Ovary (tissue), 9 donors: ENCODE measurements around the gene LMF2. TPM values are rescaled to one million over a fixed set of nuclear protein-coding genes. Genes with fewer than 3 reads are reported as not detected.

Source experiments
- DNase-seq, 5 donors: peaks; one replicate each; pipeline ENCODE4 v3.0.0-alpha.2; 2019 to 2020
- H3K27ac ChIP-seq, 2 donors: fragments of 200-600 bp; one replicate each; pipeline versions ENCODE4 v1.5.1 to v1.8.0; 2019 to 2022
- H3K27me3 ChIP-seq: fragments of 200-600 bp; one replicate; pipeline ENCODE4 v1.8.0; 2022
- H3K36me3 ChIP-seq: fragments of 200-600 bp; sonication (generic); one replicate; pipeline ENCODE4 v1.5.1; 2019
- H3K4me1 ChIP-seq: one replicate; pipeline ENCODE4 v1.8.1; 2013; ENCODE audit warnings: mild to moderate bottlenecking, moderate library complexity; ENCODE audit not compliant: insufficient read depth
- H3K4me3 ChIP-seq: fragments of 200-600 bp; sonication (generic); one replicate; pipeline ENCODE4 v1.5.1; 2017
- H3K9me3 ChIP-seq, 2 donors: fragments of 200-600 bp in 1 of 2; sonication (generic) in 1 of 2; one replicate each; pipeline versions ENCODE4 v1.5.1 to v1.8.1; 2013 to 2019; ENCODE audit warnings: mild to moderate bottlenecking in 1 of 2, moderate library complexity in 1 of 2
- EP300 ChIP-seq: sonication (generic); formaldehyde crosslinking; IDR thresholded peaks from one replicate; pipeline ENCODE4 v1.6.1; 2017; ENCODE audit warnings: antibody characterized with exemption
- POLR2A ChIP-seq: fragments of 450-650 bp; IDR thresholded peaks from one replicate; pipeline ENCODE4 v1.6.1; 2017; ENCODE audit warnings: antibody characterized with exemption, mild to moderate bottlenecking, moderate library complexity
- WGBS, 3 donors: extraction: QIAGEN DNeasy Blood & Tissue Kit in 1 of 3; methylation state at CpG; one replicate each; pipeline versions ENCODE4 v1.1.5 to v1.1.7; 2013 to 2017; 5-methylcytosine and 5-hydroxymethylcytosine counted together
- intact Hi-C, 4 donors: fragments of 100-400 bp; cut with DNase I; formaldehyde crosslinking; loops; one replicate each; pipeline versions ENCODE4 v1.11.0 to v1.15.1; 2022 to 2023
- polyA plus RNA-seq, 2 donors: library from polyadenylated mRNA; stranded (reverse); fragments of 200-250 nt in 1 of 2; fragments of 350-450 nt in 1 of 2; fragmentation: Illumina TruSeq in 1 of 2; extraction: RNeasy Lipid Tissue Mini Kit (QIAGEN cat#74804) in 1 of 2; gene quantifications; one replicate each; pipeline ENCODE4 v1.2.3, GENCODE V29; 2013 to 2014
- total RNA-seq, 7 donors: library from RNA; depleted of rRNA in 2 of 7; stranded (reverse); fragments of >200 nt in 2 of 7; fragmentation: NEBNext Ultra II Directional in 3 of 7; extraction: Animal tissue kit (Norgen Biotek cat#: 25700) in 3 of 7; gene quantifications; one replicate each; pipeline versions ENCODE4 v1.1.0 to v1.2.4, GENCODE V29; 2016 to 2023
- TF ChIP-seq, protein P1 (sequence below), 3 donors: fragments of 450-650 bp in 2 of 3; fragments of 200-600 bp in 1 of 3; IDR thresholded peaks; one replicate each; pipeline versions ENCODE4 v1.5.1 to v1.8.0; 2016 to 2022; ENCODE audit warnings: antibody characterized with exemption in 3 of 3, mild to moderate bottlenecking in 1 of 3
- donor health status: DM: no; HTN: no; CAD: no; lungs with moderate emphysema.
- donor health status: DM: no; HTN: no; CAD: no.
- donor health status: Bipolar disorder and iron deficiency.
- donor health status: DM: yes; HTN: yes; CAD: no.
- donor health status: DM: no; HTN: no; CAD: no.
- donor health status: DM: yes; HTN: yes; CAD: no.

LMF2 gene
- total and polyA plus RNA-seq, 9 donors = 1.5 to 76.6 (median 52.3) TPM

GRCh38 chr22:50502628-50503474 is 4.7 kb downstream of the LMF2 start:
- intact Hi-C loops = loop anchor here in 1 of 4 donors (10.0 kb wide), 1 partner anchor 258 kb away; the partner anchor contains the start of gene TUBGCP6

DNA sequence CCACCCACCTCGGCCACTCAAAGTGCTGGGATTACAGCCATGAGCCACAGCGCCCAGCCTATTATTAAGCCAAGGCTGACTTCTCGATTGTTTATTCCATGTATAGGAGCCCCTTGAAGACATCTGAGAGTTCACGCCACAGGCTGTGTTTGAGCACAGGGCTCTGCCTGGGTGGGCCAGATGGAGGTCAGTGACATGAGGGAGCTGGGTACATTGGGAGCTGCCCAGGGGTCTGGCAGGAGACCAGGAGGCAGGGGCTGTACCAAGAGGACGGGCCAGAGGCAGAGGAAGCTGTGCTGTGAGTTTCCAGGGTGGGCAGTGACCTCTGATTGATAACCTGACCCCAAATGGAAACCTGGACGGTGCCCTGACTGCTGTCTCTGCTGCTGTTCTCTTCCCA is 5.4 kb downstream of the LMF2 start:
- Histone ChIP-seq H3K27me3 (no peaks in the 10 kb centered on the region), H3K4me3 (no peak overlapping the region), H3K4me1 (peaks cover 12% of the 10 kb centered on the region), H3K9me3 (no peaks in the 10 kb centered on the region), H3K27ac (no peak overlapping the region), H3K36me3 (no peaks in the 10 kb centered on the region)
- intact Hi-C loops = loop anchor here in 1 of 4 donors (10.0 kb wide), 1 partner anchor 257 kb away; the partner anchor contains the start of gene TUBGCP6
- WGBS, 3 donors = 73 to 80% (median 80%) methylated on average over 6 of the region's 6 CpGs
- TF ChIP-seq, protein P1, sequence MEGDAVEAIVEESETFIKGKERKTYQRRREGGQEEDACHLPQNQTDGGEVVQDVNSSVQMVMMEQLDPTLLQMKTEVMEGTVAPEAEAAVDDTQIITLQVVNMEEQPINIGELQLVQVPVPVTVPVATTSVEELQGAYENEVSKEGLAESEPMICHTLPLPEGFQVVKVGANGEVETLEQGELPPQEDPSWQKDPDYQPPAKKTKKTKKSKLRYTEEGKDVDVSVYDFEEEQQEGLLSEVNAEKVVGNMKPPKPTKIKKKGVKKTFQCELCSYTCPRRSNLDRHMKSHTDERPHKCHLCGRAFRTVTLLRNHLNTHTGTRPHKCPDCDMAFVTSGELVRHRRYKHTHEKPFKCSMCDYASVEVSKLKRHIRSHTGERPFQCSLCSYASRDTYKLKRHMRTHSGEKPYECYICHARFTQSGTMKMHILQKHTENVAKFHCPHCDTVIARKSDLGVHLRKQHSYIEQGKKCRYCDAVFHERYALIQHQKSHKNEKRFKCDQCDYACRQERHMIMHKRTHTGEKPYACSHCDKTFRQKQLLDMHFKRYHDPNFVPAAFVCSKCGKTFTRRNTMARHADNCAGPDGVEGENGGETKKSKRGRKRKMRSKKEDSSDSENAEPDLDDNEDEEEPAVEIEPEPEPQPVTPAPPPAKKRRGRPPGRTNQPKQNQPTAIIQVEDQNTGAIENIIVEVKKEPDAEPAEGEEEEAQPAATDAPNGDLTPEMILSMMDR (IDR thresholded peaks at IDR 0.05) = no peak
- TF ChIP-seq POLR2A = no peak
- no peak for TF ChIP-seq EP300
- DNase-seq = peak in 1 of 5 donors; percentile 21

More at GRCh38 chr22:50502628-50503474, 4.7 kb downstream of the LMF2 start:
- H3K4me1 ChIP-seq = peaks cover 12% of the 10 kb centered on the region
- 75 to 83% (median 76%) methylated on average over 21 to 24 of the region's 24 CpGs for WGBS, 3 donors
- H3K27ac ChIP-seq = no peak overlapping the region
- no peaks in the 10 kb centered on the region for H3K27me3 ChIP-seq
- TF ChIP-seq, protein P1 (IDR thresholded peaks at IDR 0.05) = no peak
- no peaks in the 10 kb centered on the region for H3K36me3 ChIP-seq
- H3K9me3 ChIP-seq = no peaks in the 10 kb centered on the region
- H3K4me3 ChIP-seq = no peak overlapping the region
- peak in 1 of 5 donors; percentile 24 for DNase-seq

DNA sequence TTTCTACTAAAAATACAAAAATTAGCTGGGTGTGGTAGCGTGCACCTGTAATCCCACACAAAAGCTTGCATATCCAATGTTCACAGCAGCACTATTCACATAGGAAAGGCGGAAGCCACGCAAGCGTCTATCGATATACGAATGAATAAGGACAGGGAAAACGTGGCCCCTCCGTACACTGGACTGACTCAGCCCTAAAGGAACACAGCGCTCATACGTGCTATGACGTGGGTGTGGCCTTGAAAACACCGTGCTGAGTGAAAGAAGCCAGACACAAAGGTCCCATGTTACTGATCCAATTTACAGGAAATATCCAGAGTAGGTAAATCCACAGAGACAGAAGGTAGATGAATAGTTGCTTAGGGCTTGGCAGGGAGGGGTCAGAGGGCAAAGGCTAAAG is 7.0 kb downstream of the LMF2 start:
- H3K4me3 ChIP-seq = no peak overlapping the region
- H3K9me3 ChIP-seq = no peaks in the 10 kb centered on the region
- H3K27me3 ChIP-seq = no peaks in the 10 kb centered on the region
- DNase-seq = no peak
- WGBS, 3 donors = 79 to 86% (median 85%) methylated on average over 12 of the region's 12 CpGs
- TF ChIP-seq POLR2A (no peak), EP300 (no peak)
- TF ChIP-seq, protein P1 (IDR thresholded peaks at IDR 0.05) = no peak
- intact Hi-C loops = loop anchor here in 1 of 4 donors (10.0 kb wide), 1 partner anchor 256 kb away; the partner anchor contains the start of gene TUBGCP6
- H3K4me1 ChIP-seq = no peaks in the 10 kb centered on the region
- no peaks in the 10 kb centered on the region for H3K36me3 ChIP-seq
- no peak overlapping the region for H3K27ac ChIP-seq

GRCh38 chr22:50498322-50498890 is 9.1 kb downstream of the LMF2 start:
- no peaks in the 10 kb centered on the region for H3K4me1 ChIP-seq
- no peaks in the 10 kb centered on the region for H3K27me3 ChIP-seq
- intact Hi-C loops = no loop called here
- H3K4me3 ChIP-seq = no peak overlapping the region
- no peak overlapping the region for H3K27ac ChIP-seq
- no peaks in the 10 kb centered on the region for H3K9me3 ChIP-seq
- no peak for TF ChIP-seq POLR2A
- TF ChIP-seq, protein P1 (IDR thresholded peaks at IDR 0.05) = peak in 1 of 3 donors; percentile 17
- no peak for TF ChIP-seq EP300
- H3K36me3 ChIP-seq = no peaks in the 10 kb centered on the region
- 1 to 13% (median 3%) methylated on average over 13 of the region's 13 CpGs for whole genome bisulfite sequencing, 3 donors
- peak in 2 of 5 donors; percentile 38 to 52 for DNase-seq
